Endothelial cell of umbilical vein (primary cell): ENCODE measurements around the gene CASR. TPM values are rescaled to one million over a fixed set of nuclear protein-coding genes. Genes with fewer than 3 reads are reported as not detected.

Source experiments
- BruUV-seq: library from RNA; stranded (reverse); fragments of 400-500 nt; replicated peaks from 2 replicates; lab custom pipeline; 2021; lab: Mats Ljungman, UMichigan
- CTCF ChIA-PET: fragments of 300-600, 350-600 bp; sonication (Branson Sonifier 250); formaldehyde crosslinking; loops from one replicate; lab custom pipeline; 2021; ENCODE audit warnings: antibody characterized with exemption, inconsistent platforms; lab: Charles Lee
- POLR2A ChIA-PET: fragments of 300-600, 350-600 bp; sonication (Branson Sonifier 250); formaldehyde crosslinking; loops from one replicate; lab custom pipeline; 2021; ENCODE audit warnings: antibody characterized with exemption, inconsistent platforms; lab: Charles Lee
- DNase-seq: peaks from one replicate; pipeline ENCODE4 v3.0.0-alpha.2; 2011; ENCODE audit warnings: low read depth, low spot score
- FAIRE-seq: peaks from 2 replicates; lab custom pipeline; 2011; peaks lifted over from hg19 to GRCh38; lab: Jason Lieb, UNC
- H2AFZ ChIP-seq: 2 replicates; pipeline ENCODE4 v1.6.0; 2012; ENCODE audit warnings: low read depth, low read length, control low read depth, inconsistent platforms
- H3K27ac ChIP-seq: 2 replicates; pipeline ENCODE4 v1.5.1; 2011; ENCODE audit warnings: low read depth, mild to moderate bottlenecking, control low read depth, low read length, moderate library complexity; ENCODE audit not compliant: insufficient read depth
- H3K27me3 ChIP-seq, 2 experiments: 2 replicates each; pipeline versions ENCODE4 v1.6.0 to v1.6.1; 2011; ENCODE audit warnings: low read length in 2 of 2, mixed read lengths in 1 of 2; ENCODE audit not compliant: control insufficient read depth in 2 of 2, insufficient read depth in 2 of 2
- H3K36me3 ChIP-seq, 2 experiments: 2 replicates in 1 of 2; 3 replicates in 1 of 2; pipeline ENCODE4 v1.5.1; 2011; ENCODE audit warnings: low read length in 2 of 2, mild to moderate bottlenecking in 1 of 2, moderate library complexity in 1 of 2; ENCODE audit not compliant: control insufficient read depth in 2 of 2, insufficient read depth in 2 of 2; ENCODE audit errors: extremely low read depth in 1 of 2
- H3K4me1 ChIP-seq: 3 replicates; pipeline ENCODE4 v1.5.1; 2011; ENCODE audit warnings: mild to moderate bottlenecking, low read length; ENCODE audit not compliant: control insufficient read depth, insufficient read depth; ENCODE audit errors: extremely low read depth
- H3K4me2 ChIP-seq: 2 replicates; pipeline ENCODE4 v1.6.1; 2011; ENCODE audit warnings: low read length, control low read depth, mixed read lengths; ENCODE audit not compliant: insufficient read depth
- H3K4me3 ChIP-seq, 3 experiments: fragments of 200-600 bp in 1 of 3; sonication (generic), shearing (Covaris generic) in 1 of 3; replicated peaks in 1 of 3; 2 replicates each; pipeline ENCODE4 v1.5.1; 2011 to 2016; ENCODE audit warnings: control low read depth in 3 of 3, low read length in 3 of 3, mild to moderate bottlenecking in 2 of 3, inconsistent platforms in 1 of 3, low read depth in 1 of 3, moderate library complexity in 1 of 3; ENCODE audit not compliant: insufficient read depth in 1 of 3
- H3K79me2 ChIP-seq: 2 replicates; pipeline ENCODE4 v1.6.0; 2012; ENCODE audit warnings: low read length, inconsistent platforms; ENCODE audit not compliant: control insufficient read depth, insufficient read depth
- H3K9ac ChIP-seq: replicated peaks from 2 replicates; pipeline ENCODE3; 2011; ENCODE audit warnings: low read length, control low read depth; ENCODE audit not compliant: insufficient read depth; ENCODE audit errors: extremely low read depth
- H3K9me1 ChIP-seq: replicated peaks from 3 replicates; pipeline ENCODE4 v1.6.0; 2011; ENCODE audit warnings: mild to moderate bottlenecking, low read length; ENCODE audit not compliant: control insufficient read depth, insufficient read depth; ENCODE audit errors: extremely low read depth
- H3K9me3 ChIP-seq: replicated peaks from 2 replicates; pipeline ENCODE4 v1.5.1; 2012; ENCODE audit warnings: low read length, inconsistent platforms; ENCODE audit not compliant: control insufficient read depth, insufficient read depth
- H4K20me1 ChIP-seq: replicated peaks from 2 replicates; pipeline ENCODE3; 2011; ENCODE audit warnings: mild to moderate bottlenecking, low read length; ENCODE audit not compliant: control insufficient read depth, insufficient read depth; ENCODE audit errors: extremely low read depth
- EZH2 ChIP-seq: IDR thresholded peaks from 2 replicates; pipeline ENCODE4 v1.6.1; 2012; ENCODE audit warnings: borderline replicate concordance, low read depth, mild to moderate bottlenecking, moderate library complexity, low read length, inconsistent platforms; ENCODE audit not compliant: severe bottlenecking
- FOS ChIP-seq: IDR thresholded peaks from 2 replicates; pipeline ENCODE4 v1.6.1; 2011; ENCODE audit warnings: mild to moderate bottlenecking, low read length, moderate library complexity, borderline replicate concordance; ENCODE audit not compliant: insufficient read depth
- GATA2 ChIP-seq: IDR thresholded peaks from 2 replicates; pipeline ENCODE4 v1.7.0; 2011; ENCODE audit warnings: low read depth, mild to moderate bottlenecking, moderate library complexity, mixed read lengths, low read length; ENCODE audit not compliant: insufficient read length, insufficient read depth
- JUN ChIP-seq: IDR thresholded peaks from 2 replicates; pipeline ENCODE4 v1.6.1; 2011; ENCODE audit warnings: borderline replicate concordance, low read depth; ENCODE audit not compliant: insufficient read length, insufficient read depth
- MAX ChIP-seq: IDR thresholded peaks from 2 replicates; pipeline ENCODE4 v1.6.1; 2011; ENCODE audit not compliant: insufficient read depth, insufficient read length
- MYC ChIP-seq: IDR thresholded peaks from one replicate; pipeline ENCODE4 v1.6.1; 2011; ENCODE audit warnings: mild to moderate bottlenecking, low read depth, low read length
- POLR2A ChIP-seq: IDR thresholded peaks from 2 replicates; pipeline ENCODE4 v1.6.1; 2012; ENCODE audit warnings: low read depth, mild to moderate bottlenecking, control low read depth, low read length
- POLR2AphosphoS5 ChIP-seq: IDR thresholded peaks from 2 replicates; pipeline ENCODE4 v1.6.1; 2012; ENCODE audit warnings: low read depth, mild to moderate bottlenecking, control low read depth, low read length, moderate library complexity; ENCODE audit not compliant: insufficient read depth
- dilution Hi-C: fragments of 300-500 bp; cut with MboI; formaldehyde crosslinking; loops from one replicate; pipeline ENCODE4 v1.15.0; 2019; ENCODE audit warnings: low sequenced_read_pairs; ENCODE audit not compliant: extremely low pct_ligation_motif_present
- intact Hi-C: fragments of 100-400 bp; cut with micrococcal nuclease; formaldehyde crosslinking; loops from one replicate; pipeline ENCODE4 v1.10.0; 2022
- polyA plus RNA-seq, 4 experiments: library from polyadenylated mRNA; depleted of rRNA in 3 of 4; stranded (reverse) in 3 of 4; unstranded in 1 of 4; fragments of >200 nt; gene quantifications; 2 replicates each; pipeline versions ENCODE4 v1.2.1 to v1.2.3, GENCODE V29; 2011 to 2012; ENCODE audit warnings: missing spikeins in 1 of 4
- total RNA-seq: library from RNA; stranded (reverse); gene quantifications from 2 replicates; pipeline ENCODE4 v1.2.3, GENCODE V29; 2021
- TF ChIP-seq, protein P1 (sequence below), 2 donors: IDR thresholded peaks; 1 replicate in 1 of 2; 2 replicates in 1 of 2; pipeline ENCODE4 v1.5.1; 2011; ENCODE audit warnings: low read length in 2 of 2, mild to moderate bottlenecking in 2 of 2, moderate library complexity in 2 of 2, control low read depth in 1 of 2, inconsistent platforms in 1 of 2, low read depth in 1 of 2; ENCODE audit not compliant: insufficient read depth in 1 of 2; ENCODE audit errors: extremely low read depth in 1 of 2

Gene CASR
- total and polyA plus RNA-seq, 2 donors (not counting 3 experiments of a cell fraction or from before 2014, with no cell fraction given): not detected

DNA sequence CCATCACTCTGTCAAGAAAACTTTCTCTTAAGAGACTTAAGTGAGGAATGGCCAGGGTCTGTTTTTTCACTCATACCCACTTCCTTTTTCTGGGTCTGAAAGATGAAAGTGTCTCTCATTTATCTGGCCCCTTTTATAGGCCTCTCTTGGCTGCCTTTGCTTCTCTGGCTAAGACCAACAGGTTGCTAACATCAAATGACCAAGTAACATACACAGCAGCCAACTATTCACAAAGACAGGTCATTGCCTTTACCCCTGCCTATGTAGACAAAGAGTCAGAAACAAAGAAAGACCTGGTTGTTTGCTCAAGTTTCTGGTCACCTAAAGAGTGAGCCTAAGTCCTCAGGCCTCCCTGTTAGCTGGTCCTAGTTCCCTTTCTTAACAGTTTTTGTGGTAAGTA, 117.6 kb downstream of the CASR start:
- no TSS peak for BruUV-seq
- no peaks in the 10 kb centered on the region for H3K4me1 ChIP-seq
- H3K79me2 ChIP-seq: no peaks in the 10 kb centered on the region
- H3K9me3 ChIP-seq: no peaks in the 10 kb centered on the region
- dilution Hi-C loops: no loop called here
- TF ChIP-seq, protein P1, sequence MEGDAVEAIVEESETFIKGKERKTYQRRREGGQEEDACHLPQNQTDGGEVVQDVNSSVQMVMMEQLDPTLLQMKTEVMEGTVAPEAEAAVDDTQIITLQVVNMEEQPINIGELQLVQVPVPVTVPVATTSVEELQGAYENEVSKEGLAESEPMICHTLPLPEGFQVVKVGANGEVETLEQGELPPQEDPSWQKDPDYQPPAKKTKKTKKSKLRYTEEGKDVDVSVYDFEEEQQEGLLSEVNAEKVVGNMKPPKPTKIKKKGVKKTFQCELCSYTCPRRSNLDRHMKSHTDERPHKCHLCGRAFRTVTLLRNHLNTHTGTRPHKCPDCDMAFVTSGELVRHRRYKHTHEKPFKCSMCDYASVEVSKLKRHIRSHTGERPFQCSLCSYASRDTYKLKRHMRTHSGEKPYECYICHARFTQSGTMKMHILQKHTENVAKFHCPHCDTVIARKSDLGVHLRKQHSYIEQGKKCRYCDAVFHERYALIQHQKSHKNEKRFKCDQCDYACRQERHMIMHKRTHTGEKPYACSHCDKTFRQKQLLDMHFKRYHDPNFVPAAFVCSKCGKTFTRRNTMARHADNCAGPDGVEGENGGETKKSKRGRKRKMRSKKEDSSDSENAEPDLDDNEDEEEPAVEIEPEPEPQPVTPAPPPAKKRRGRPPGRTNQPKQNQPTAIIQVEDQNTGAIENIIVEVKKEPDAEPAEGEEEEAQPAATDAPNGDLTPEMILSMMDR (IDR thresholded peaks at IDR 0.05; ENCODE audit: extremely low read depth in 1 of 2, insufficient read depth in 1 of 2, low read depth in 1 of 2, low read length in 2 of 2): no peak
- H3K9ac ChIP-seq: no peak overlapping the region
- no peak overlapping the region for H2AFZ ChIP-seq
- ChIA-PET CTCF (interaction anchor here (1.4 to 3.6 kb wide), 4 partner anchors 195 to 754 kb away, joined by 3 to 39 read pairs (median 21); partner anchors contain the start of gene POLQ), POLR2A (no interaction called here)
- no peak for DNase-seq
- no peak overlapping the region for H3K27ac ChIP-seq
- H3K4me3 ChIP-seq: no peak overlapping the region
- peaks cover 0 to 1% of the 10 kb centered on the region in 2 experiments for H3K27me3 ChIP-seq
- no peaks in the 10 kb centered on the region for H3K36me3 ChIP-seq
- no peaks in the 10 kb centered on the region for H3K9me1 ChIP-seq
- H3K4me2 ChIP-seq: no peak overlapping the region
- intact Hi-C loops: loop anchor here (2.0 kb wide), 1 partner anchor 418 kb away; no protein-coding TSS in a partner anchor
- H4K20me1 ChIP-seq: no peaks in the 10 kb centered on the region
- no peak for FAIRE-seq

DNA sequence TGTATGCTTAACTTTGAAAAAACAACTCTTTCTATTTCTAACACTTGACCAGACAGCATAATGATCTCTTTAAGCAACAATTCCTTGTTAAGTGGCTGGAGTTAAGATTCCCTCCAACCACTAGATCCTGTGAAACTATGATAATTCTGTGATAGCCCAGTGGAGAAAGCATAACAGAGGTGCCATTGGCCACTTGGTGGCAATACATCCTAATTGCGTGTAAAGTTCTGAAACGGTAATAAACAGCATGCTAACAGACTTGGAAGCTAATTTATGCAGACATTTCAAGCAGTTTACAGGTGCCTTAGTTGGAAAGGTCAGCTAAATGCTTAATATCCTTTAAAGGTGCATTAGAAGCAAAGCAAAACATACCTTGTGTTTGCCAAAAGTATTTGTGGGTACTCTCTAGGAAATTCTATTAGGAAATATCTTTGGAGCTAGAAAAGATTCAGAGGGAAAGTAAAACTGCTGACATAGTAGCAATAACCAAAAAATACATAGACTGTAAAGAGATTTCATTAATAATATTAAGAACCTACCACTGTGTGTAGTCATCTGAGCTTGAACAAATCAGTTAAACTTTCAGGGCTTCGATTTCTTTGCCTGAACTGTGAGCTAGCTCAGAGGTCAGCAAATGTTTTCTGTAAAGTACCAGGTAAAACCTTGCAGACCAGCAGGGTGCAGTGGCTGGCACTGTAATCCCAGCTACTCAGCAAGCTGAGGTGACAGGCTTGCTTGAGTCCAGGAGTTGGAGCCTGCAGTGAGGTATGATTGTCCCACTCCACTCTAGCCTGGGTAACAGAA, 122.6 kb downstream of the CASR start:
- Histone ChIP-seq H4K20me1 (no peaks in the 10 kb centered on the region), H3K27me3 (peaks cover 3 to 4% of the 10 kb centered on the region in 2 experiments), H3K9ac (no peak overlapping the region), H3K36me3 (no peaks in the 10 kb centered on the region), H2AFZ (no peak overlapping the region), H3K9me1 (no peaks in the 10 kb centered on the region), H3K4me2 (no peak overlapping the region), H3K9me3 (no peaks in the 10 kb centered on the region), H3K27ac (no peak overlapping the region), H3K4me3 (no peak overlapping the region), H3K79me2 (no peaks in the 10 kb centered on the region), H3K4me1 (no peaks in the 10 kb centered on the region)
- no TSS peak for BruUV-seq
- FAIRE-seq (no peak), DNase-seq (no peak)
- dilution Hi-C loops (no loop called here), intact Hi-C loops (no loop called here)
- ChIA-PET CTCF (interaction anchor here (0.8 to 2.5 kb wide), 4 partner anchors 44 to 760 kb away, joined by 3 to 11 read pairs (median 3); partner anchors contain the start of genes FAM162A and POLQ), POLR2A (no interaction called here)
- TF ChIP-seq FOS (no peak), GATA2 (no peak), MYC (no peak), POLR2A (no peak), EZH2 (no peak), POLR2AphosphoS5 (no peak), MAX (no peak), JUN (no peak)
- TF ChIP-seq, protein P1 (IDR thresholded peaks at IDR 0.05; ENCODE audit: extremely low read depth in 1 of 2, insufficient read depth in 1 of 2, low read depth in 1 of 2, low read length in 2 of 2): no peak
